ENCODE data around the gene NTSR1. TPM values are rescaled to one million over a fixed set of nuclear protein-coding genes. Genes with fewer than 3 reads are reported as not detected.

Gene NTSR1
- total RNA-seq, 2 experiments from 2014 or later: not detected

GRCh38 chr20:62690261-62690820, 18.3 kb upstream of the NTSR1 start:
- CTCF ChIA-PET: interaction anchor here (1.9 kb wide), 1 partner anchor 101 kb away, joined by 7 read pairs; no protein-coding TSS in a partner anchor
- no peaks in the 10 kb centered on the region for H3K36me3 Mint-ChIP-seq
- H3K9me3 Mint-ChIP-seq: no peaks in the 10 kb centered on the region
- intact Hi-C loops (cut with micrococcal nuclease): no loop called here
- no peak for DNase-seq
- H3K27ac Mint-ChIP-seq: no peak overlapping the region
- H3K4me1 Mint-ChIP-seq (ENCODE audit: low read depth): peaks cover 3% of the 10 kb centered on the region
- H3K27me3 Mint-ChIP-seq: peaks cover 5% of the 10 kb centered on the region
- no peak overlapping the region for H3K4me3 Mint-ChIP-seq
- POLR2A ChIA-PET: no interaction called here

GRCh38 chr20:62691487-62691886, 17.1 kb upstream of the NTSR1 start:
- Mint-ChIP-seq H3K27ac (no peak overlapping the region), H3K4me3 (no peak overlapping the region), H3K36me3 (no peaks in the 10 kb centered on the region), H3K27me3 (peaks cover 3% of the 10 kb centered on the region), H3K4me1 (ENCODE audit: low read depth) (no peaks in the 10 kb centered on the region), H3K9me3 (no peaks in the 10 kb centered on the region)
- ChIA-PET CTCF (interaction anchor here (1.9 kb wide), 1 partner anchor 100 kb away, joined by 7 read pairs; no protein-coding TSS in a partner anchor), POLR2A (no interaction called here)
- DNase-seq: no peak
- intact Hi-C loops (cut with micrococcal nuclease): no loop called here

GRCh38 chr20:62692176-62692575, 16.5 kb upstream of the NTSR1 start:
- intact Hi-C loops (cut with micrococcal nuclease): no loop called here
- ChIA-PET POLR2A (no interaction called here), CTCF (no interaction called here)
- H3K9me3 Mint-ChIP-seq: no peaks in the 10 kb centered on the region
- H3K27me3 Mint-ChIP-seq: peaks cover 3% of the 10 kb centered on the region
- no peaks in the 10 kb centered on the region for H3K4me1 Mint-ChIP-seq (ENCODE audit: low read depth)
- H3K36me3 Mint-ChIP-seq: no peaks in the 10 kb centered on the region
- H3K4me3 Mint-ChIP-seq: no peak overlapping the region
- H3K27ac Mint-ChIP-seq: no peak overlapping the region
- no peak for DNase-seq

- peaks cover 3% of the 10 kb centered on the region for H3K27me3 Mint-ChIP-seq
- no peaks in the 10 kb centered on the region for H3K4me1 Mint-ChIP-seq (ENCODE audit: low read depth)
- no peaks in the 10 kb centered on the region for H3K36me3 Mint-ChIP-seq
- no peaks in the 10 kb centered on the region for H3K9me3 Mint-ChIP-seq
- POLR2A ChIA-PET: no interaction called here
- intact Hi-C loops (cut with micrococcal nuclease): no loop called here
- no peak overlapping the region for H3K4me3 Mint-ChIP-seq
- H3K27ac Mint-ChIP-seq: no peak overlapping the region
- CTCF ChIA-PET: no interaction called here
- DNase-seq: no peak
Measured at GRCh38 chr20:62692801-62693523, 15.7 kb upstream of the NTSR1 start.

- peaks cover 3% of the 10 kb centered on the region for H3K27me3 Mint-ChIP-seq
- H3K36me3 Mint-ChIP-seq: no peaks in the 10 kb centered on the region
- no peak overlapping the region for H3K27ac Mint-ChIP-seq
- H3K4me3 Mint-ChIP-seq: no peak overlapping the region
- DNase-seq: no peak
- no peaks in the 10 kb centered on the region for H3K4me1 Mint-ChIP-seq (ENCODE audit: low read depth)
- ChIA-PET CTCF (interaction anchor here (1.4 kb wide), 1 partner anchor 99 kb away, joined by 6 read pairs; no protein-coding TSS in a partner anchor), POLR2A (no interaction called here)
- intact Hi-C loops (cut with micrococcal nuclease): no loop called here
- no peaks in the 10 kb centered on the region for H3K9me3 Mint-ChIP-seq
Measured at GRCh38 chr20:62693524-62693922, 15.1 kb upstream of the NTSR1 start.

GRCh38 chr20:62694106-62694505, 14.5 kb upstream of the NTSR1 start:
- Mint-ChIP-seq H3K4me1 (ENCODE audit: low read depth) (no peaks in the 10 kb centered on the region), H3K9me3 (no peaks in the 10 kb centered on the region), H3K27ac (no peak overlapping the region), H3K27me3 (peaks cover 3% of the 10 kb centered on the region), H3K4me3 (no peak overlapping the region), H3K36me3 (no peaks in the 10 kb centered on the region)
- ChIA-PET POLR2A (no interaction called here), CTCF (interaction anchor here (1.4 kb wide), 1 partner anchor 98 kb away, joined by 6 read pairs; no protein-coding TSS in a partner anchor)
- no peak for DNase-seq
- intact Hi-C loops (cut with micrococcal nuclease): no loop called here

- ChIA-PET POLR2A (no interaction called here), CTCF (interaction anchor here (1.4 kb wide), 1 partner anchor 97 kb away, joined by 6 read pairs; no protein-coding TSS in a partner anchor)
- no peak for DNase-seq
- Mint-ChIP-seq H3K27me3 (peaks cover 3% of the 10 kb centered on the region), H3K27ac (no peak overlapping the region), H3K4me3 (no peak overlapping the region), H3K4me1 (ENCODE audit: low read depth) (no peaks in the 10 kb centered on the region), H3K36me3 (no peaks in the 10 kb centered on the region), H3K9me3 (no peaks in the 10 kb centered on the region)
- intact Hi-C loops (cut with micrococcal nuclease): no loop called here
Measured at GRCh38 chr20:62694868-62695267, 13.8 kb upstream of the NTSR1 start.

GRCh38 chr20:62695448-62696414, 12.9 kb upstream of the NTSR1 start:
- intact Hi-C loops (cut with micrococcal nuclease): no loop called here
- H3K27ac Mint-ChIP-seq: no peak overlapping the region
- ChIA-PET CTCF (no interaction called here), POLR2A (no interaction called here)
- no peaks in the 10 kb centered on the region for H3K36me3 Mint-ChIP-seq
- H3K9me3 Mint-ChIP-seq: no peaks in the 10 kb centered on the region
- no peak for DNase-seq
- H3K4me3 Mint-ChIP-seq: no peak overlapping the region
- H3K27me3 Mint-ChIP-seq: peaks cover 3% of the 10 kb centered on the region
- H3K4me1 Mint-ChIP-seq (ENCODE audit: low read depth): no peaks in the 10 kb centered on the region

- Mint-ChIP-seq H3K27ac (no peak overlapping the region), H3K9me3 (no peaks in the 10 kb centered on the region), H3K4me1 (ENCODE audit: low read depth) (no peaks in the 10 kb centered on the region), H3K4me3 (no peak overlapping the region), H3K27me3 (peaks cover 2% of the 10 kb centered on the region), H3K36me3 (no peaks in the 10 kb centered on the region)
- intact Hi-C loops (cut with micrococcal nuclease): no loop called here
- POLR2A ChIA-PET: no interaction called here
- CTCF ChIA-PET: no interaction called here
- no peak for DNase-seq
Measured at GRCh38 chr20:62696434-62696957, 12.1 kb upstream of the NTSR1 start.

GRCh38 chr20:62696989-62697388, 11.6 kb upstream of the NTSR1 start:
- H3K27ac Mint-ChIP-seq: no peak overlapping the region
- H3K36me3 Mint-ChIP-seq: no peaks in the 10 kb centered on the region
- ChIA-PET CTCF (no interaction called here), POLR2A (no interaction called here)
- no peaks in the 10 kb centered on the region for H3K9me3 Mint-ChIP-seq
- no peak for DNase-seq
- intact Hi-C loops (cut with micrococcal nuclease): no loop called here
- H3K27me3 Mint-ChIP-seq: no peaks in the 10 kb centered on the region
- H3K4me3 Mint-ChIP-seq: no peak overlapping the region
- H3K4me1 Mint-ChIP-seq (ENCODE audit: low read depth): no peaks in the 10 kb centered on the region

GRCh38 chr20:62697468-62697912, 11.1 kb upstream of the NTSR1 start:
- H3K27ac Mint-ChIP-seq: no peak overlapping the region
- ChIA-PET POLR2A (no interaction called here), CTCF (no interaction called here)
- no peak overlapping the region for H3K4me3 Mint-ChIP-seq
- H3K4me1 Mint-ChIP-seq (ENCODE audit: low read depth): no peaks in the 10 kb centered on the region
- no peaks in the 10 kb centered on the region for H3K27me3 Mint-ChIP-seq
- no peaks in the 10 kb centered on the region for H3K9me3 Mint-ChIP-seq
- no peaks in the 10 kb centered on the region for H3K36me3 Mint-ChIP-seq
- intact Hi-C loops (cut with micrococcal nuclease): no loop called here
- DNase-seq: no peak

GRCh38 chr20:62698231-62698630, 10.4 kb upstream of the NTSR1 start:
- H3K4me3 Mint-ChIP-seq: no peak overlapping the region
- no peaks in the 10 kb centered on the region for H3K9me3 Mint-ChIP-seq
- CTCF ChIA-PET: no interaction called here
- intact Hi-C loops (cut with micrococcal nuclease): no loop called here
- no peaks in the 10 kb centered on the region for H3K4me1 Mint-ChIP-seq (ENCODE audit: low read depth)
- H3K36me3 Mint-ChIP-seq: no peaks in the 10 kb centered on the region
- no peak for DNase-seq
- POLR2A ChIA-PET: no interaction called here
- H3K27ac Mint-ChIP-seq: no peak overlapping the region
- H3K27me3 Mint-ChIP-seq: no peaks in the 10 kb centered on the region

Data from activated CD4-positive, alpha-beta memory T cell treated with anti-CD3 and anti-CD28 coated beads for 36 hours (primary cell).